GM19351 (cell line): ENCODE results near the gene DYTN.

Experiments used
- ATAC-seq: cut with Tn5 transposase; IDR thresholded peaks from one replicate; pipeline ENCODE4 v1.9.1; 2021; ENCODE audit warnings: mild to moderate bottlenecking, moderate library complexity; ENCODE audit not compliant: unreplicated experiment

The DYTN gene

DNA sequence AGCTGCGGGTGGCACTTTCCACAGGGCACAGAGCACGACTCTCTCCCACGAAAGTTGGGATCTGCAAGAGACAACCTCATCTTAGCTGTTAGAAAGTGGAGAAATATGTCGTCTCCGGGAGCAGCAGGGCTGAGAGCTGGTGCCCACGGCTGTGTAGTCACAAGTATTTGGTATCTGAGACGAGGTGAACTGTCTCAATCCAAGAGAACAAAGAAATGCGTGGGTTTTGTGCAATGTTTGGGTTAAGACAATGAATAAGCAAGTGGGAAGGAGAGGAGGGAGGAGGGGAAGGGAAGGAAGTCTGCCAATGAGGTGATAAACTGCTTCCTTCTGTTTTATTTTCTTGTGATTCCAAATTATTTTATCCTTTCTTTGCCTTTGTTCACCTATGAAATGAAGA is 18.0 kb downstream of the DYTN start:
- no peak for ATAC-seq

DNA sequence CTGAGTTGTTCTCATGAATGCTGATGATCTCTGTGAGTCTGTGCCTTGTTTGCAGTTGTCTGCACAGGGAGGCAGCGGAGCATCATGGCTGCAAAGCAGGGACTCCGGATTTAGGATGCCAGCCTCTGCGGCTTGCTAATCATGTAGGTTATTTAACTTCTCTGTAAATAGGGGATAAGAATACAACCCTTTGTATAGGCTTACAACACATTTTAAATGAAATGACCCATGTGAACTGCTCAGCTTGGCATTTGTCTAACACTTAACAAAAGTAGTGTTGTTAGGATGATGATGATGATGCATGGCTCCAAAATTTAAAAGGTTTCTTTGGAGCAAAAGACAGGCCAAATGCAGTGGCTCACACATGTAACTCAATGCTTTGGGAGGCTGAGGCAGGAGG is 19.4 kb downstream of the DYTN start:
- no peak for ATAC-seq

DNA sequence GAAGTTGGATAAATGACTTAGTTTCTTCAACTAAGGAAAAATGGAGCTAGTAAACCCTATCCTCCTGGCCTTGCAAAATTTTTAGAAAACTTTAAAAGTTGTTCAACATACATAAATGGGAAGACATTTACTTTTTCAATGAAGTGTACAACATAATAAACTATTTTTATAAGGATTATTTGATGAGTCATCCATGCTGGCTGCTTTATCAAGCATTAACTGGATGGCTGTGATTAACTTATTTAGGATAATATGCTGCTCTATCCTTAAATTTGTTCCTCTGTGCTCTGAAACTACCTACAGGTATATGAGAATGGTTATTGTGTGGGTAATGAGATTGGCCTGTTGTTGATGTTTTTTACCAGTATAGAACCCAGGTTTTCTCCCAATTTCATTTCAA is 21.3 kb downstream of the DYTN start:
- no peak for ATAC-seq

GRCh38 chr2:206693399-206694137 is 24.6 kb downstream of the DYTN start:
- peak; percentile 56 for ATAC-seq

- no peak for ATAC-seq
Observed at GRCh38 chr2:206692971-206693370, 25.2 kb downstream of the DYTN start.

GRCh38 chr2:206688990-206689389 is 29.2 kb downstream of the DYTN start:
- ATAC-seq, result no peak

- ATAC-seq, result no peak
Observed at GRCh38 chr2:206688453-206688852, 29.7 kb downstream of the DYTN start.

DNA sequence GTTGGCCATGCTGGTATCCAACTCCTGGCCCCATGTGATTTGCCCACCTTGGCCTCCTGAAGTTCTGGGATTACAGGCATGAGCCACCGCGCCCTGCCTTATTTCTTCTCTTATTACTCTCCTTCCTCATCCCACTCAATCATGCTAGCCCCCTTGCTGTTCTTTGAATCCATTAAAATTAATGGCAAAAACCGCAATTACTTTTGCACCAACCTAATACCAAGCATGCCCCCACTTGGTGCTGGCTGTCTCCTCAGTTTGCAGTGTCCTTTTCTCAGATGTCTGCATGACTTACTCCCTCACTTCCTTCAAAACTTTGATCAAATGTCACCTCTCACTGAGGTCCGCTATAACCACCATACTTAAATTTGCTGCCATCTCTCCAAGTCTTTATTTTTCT is 34.6 kb downstream of the DYTN start:
- ATAC-seq, result no peak

DNA sequence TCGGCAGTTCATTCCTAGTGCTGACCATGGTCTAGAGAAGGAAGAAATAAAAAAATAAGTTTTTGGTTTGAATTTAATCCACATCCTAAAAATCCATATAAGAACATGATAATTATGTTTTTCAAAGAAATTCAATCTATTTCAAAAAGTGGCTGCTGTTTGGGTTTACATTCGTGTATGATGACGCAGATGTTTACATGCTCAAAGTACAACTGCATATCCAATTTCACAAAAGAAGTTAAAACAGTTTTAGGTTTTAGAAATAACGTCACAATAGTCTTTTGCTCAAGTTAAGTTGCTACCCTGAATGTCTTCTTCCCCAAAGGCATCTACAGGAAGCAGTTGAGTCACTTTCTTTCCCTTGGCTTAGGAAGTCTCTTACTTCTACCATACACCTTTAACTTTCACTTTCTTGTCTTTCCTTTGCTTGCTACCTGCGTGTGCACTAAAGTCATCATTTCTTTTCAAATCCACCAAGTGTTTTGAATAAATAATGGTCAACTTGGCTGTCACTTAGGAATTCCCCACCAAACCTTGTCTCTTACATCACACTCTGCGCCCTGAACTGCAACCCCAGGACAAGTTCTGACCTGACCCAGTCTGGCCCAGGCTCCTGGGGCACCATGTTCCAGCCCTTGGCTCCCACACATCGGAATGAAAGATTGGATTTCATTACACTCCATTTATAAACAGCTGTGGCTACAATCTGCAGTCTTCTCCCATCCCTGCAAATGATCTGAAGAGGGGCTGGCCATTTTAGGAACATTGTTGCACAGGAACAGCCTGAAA is 47.5 kb downstream of the DYTN start:
- ATAC-seq, result no peak

DNA sequence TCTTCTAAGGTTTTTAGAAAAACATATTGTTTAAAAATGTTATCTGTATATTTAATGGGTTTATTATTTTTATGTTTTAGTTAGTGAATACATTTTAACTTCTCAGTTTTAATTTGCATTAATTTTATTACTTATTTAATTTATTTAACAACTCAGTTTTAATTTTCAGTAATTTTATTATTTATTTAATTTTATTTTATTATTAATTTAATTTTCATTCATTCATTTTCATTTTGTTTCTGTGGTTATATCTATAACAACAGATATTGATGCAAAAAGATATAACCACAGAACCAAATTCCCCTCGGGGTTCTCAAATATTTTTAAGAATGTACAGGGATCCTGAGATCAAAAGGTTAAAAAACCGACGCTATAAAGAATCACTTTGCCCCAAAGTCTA is 52.9 kb downstream of the DYTN start:
- no peak for ATAC-seq

DNA sequence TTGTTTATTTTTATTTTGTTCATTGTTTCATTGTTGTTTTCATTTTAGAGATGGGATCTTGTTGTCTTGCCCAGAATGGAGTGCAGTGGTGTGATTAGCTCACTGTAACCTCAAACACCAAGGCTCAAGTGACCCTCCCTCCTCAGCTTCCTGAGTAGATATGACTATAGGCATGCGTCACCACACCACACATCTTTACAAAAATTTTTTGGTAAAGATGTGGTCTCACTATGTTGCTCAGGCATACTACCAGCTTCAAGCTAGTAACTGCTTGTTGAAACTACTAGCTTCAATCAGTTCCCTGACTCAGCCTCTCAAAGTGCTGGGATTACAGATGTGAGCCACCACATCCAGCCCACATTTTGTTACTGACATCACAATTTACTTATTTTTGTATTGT is 61.1 kb downstream of the DYTN start:
- no peak for ATAC-seq

DNA sequence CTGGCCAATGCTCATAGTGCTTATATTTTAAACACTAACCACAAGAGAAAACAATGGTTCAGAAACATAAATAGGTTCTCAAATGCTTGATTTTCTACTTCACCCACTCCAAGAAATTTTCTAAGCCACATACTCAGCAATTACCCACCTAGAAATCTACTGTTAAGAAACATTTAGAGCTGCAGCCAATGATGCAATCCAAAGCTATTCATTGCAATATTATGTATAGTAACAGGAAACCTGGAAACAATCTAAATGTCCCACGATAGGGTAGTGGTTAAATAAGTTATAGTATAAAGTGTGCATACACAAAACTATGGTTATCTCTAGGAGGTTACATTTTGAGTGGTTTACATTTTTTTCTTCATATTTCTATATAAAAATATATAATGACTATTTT is 70.2 kb downstream of the DYTN start:
- no peak for ATAC-seq

DNA sequence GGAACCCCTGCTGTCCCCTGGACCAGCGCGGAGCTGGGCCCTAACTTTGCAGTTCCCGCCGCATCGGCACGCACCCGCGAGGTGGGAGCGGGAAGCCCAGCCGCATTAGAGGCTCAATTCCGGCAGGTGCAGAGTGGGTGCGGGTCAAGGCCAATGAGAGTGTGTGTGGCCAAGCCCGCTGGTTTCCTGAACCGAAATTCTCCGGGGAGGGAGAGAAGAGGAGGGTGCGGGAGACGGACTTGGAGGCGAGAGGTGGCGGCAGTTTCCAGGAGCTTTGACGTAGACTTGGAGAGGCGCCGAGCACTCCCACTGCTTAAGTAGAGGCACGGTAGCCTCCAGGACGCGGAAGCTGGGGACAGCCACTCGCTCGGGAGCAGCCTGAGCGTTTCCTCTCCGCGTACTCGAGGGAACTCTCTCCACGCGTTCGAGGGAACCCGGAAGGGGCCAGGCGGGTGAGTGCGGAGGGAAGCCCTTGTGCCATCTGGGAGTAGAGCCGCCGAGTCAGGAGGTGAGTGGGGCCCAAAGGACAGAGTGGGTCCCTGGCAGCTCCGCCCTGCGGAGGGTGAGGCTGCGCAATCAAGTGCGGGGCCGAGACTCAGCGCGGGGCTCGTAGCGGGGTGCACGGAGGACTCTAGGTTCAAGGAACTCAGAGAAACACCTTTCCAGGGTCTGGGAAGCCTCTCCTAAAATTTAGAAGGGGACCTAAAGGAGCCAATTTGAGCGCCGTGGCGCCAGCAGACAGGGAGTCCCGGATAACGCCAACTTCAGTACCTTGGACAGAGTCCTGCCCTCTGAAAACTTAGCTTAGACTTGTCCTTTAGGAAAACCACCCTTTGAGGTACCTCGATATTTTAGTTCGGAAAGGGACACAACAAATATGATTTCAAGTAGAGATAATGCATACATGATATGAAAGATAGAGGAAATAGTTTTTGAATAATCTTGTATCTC is 75.8 kb downstream of the DYTN start, which contains the start of gene FAM237A:
TSS of gene FAM237A (plus strand) at position 413 of the 951 bp plus-strand sequence. CDS start 1,750 bp downstream, outside the sequence.
- ATAC-seq, result no peak

GRCh38 chr2:206641226-206641625 is 77.0 kb downstream of the DYTN start:
- ATAC-seq, result no peak

DNA sequence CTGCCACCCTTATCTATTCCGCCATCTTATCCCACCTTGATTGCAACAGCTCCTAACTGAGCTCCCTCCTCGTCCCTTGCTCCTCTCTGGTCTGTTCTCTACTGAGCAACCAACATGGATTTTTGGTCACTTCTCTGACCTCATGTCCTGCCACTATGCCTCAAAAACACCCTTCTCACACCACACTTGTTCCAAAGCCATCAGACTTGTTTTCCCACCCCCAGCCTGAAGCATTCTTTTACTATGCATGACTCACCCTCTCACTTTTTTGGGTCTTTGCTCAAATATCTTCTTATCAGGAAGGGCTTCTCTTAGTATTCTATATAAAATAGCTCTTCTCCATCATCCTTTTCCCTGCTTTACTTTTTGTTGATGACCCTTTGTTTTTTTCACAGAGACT is 78.6 kb downstream of the DYTN start:
- ATAC-seq, result no peak

- no peak for ATAC-seq
Observed at GRCh38 chr2:206635015-206635414, 83.2 kb downstream of the DYTN start.

DNA sequence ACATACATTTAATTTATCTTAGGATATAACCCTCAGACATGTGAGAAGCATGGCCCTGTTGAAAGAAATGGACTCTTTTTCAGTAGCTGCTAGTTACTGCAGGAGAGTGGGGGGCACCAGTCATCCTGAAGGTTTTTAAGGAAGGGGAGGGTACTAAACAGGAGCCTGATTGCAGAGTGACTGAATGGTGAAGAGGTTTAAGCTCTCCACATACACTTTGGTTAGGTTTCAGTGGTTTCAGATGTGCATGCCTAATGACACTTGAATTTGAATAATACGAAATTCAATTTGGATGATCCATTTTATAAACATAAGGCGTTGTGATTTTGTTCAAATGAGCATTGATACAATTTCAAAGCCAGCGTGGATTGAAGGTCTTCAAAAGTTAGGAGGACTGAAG is 86.9 kb downstream of the DYTN start:
- ATAC-seq, result no peak

DNA sequence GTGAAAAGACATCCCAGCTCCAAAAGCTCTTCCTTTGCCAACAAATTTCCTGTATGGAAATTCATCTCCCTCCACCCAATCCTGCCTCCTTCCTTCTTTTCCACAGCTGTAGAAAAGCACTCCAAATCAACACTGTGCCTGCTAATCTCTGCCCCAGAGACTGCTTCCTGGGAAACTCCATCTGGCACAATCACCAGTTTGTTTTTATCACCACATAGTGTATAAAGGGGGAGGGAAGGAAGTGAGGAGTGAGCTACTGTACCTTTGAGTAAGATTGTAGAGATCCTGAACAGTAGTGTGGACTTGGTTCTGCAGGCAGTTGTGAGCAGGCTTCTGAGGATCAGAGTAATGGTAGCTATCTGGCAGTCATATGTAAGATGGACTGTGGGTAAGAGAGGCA is 90.6 kb downstream of the DYTN start:
- no peak for ATAC-seq

- ATAC-seq, result no peak
Observed at GRCh38 chr2:206626108-206626507, 92.1 kb downstream of the DYTN start.

GRCh38 chr2:206619011-206619410 is 99.2 kb downstream of the DYTN start:
- no peak for ATAC-seq

GRCh38 chr2:206616151-206616550 is 102.0 kb downstream of the DYTN start:
- no peak for ATAC-seq
